Esophagus muscularis mucosa (tissue), 4 donors: ENCODE results near the gene NEXN. TPM values are rescaled to one million over a fixed set of nuclear protein-coding genes. Genes with fewer than 3 reads are reported as not detected.

Experiments used
- DNase-seq: peaks from one replicate; pipeline ENCODE4 v3.0.0-alpha.2; 2017; ENCODE audit errors: extremely low spot score
- H3K27ac ChIP-seq, 4 donors: fragments of 200-600 bp; sonication (generic); replicated peaks in 1 of 4; 1 replicate in 3 of 4; 2 replicates in 1 of 4; pipeline ENCODE4 v1.5.1; 2016 to 2019; ENCODE audit warnings: mild to moderate bottlenecking in 1 of 4
- H3K27me3 ChIP-seq, 4 donors: fragments of 200-600 bp; sonication (generic); one replicate each; pipeline versions ENCODE4 v1.5.1 to v1.6.0; 2016 to 2019
- H3K36me3 ChIP-seq, 4 donors: fragments of 200-600 bp; sonication (generic); one replicate each; pipeline ENCODE4 v1.5.1; 2016 to 2019
- H3K4me1 ChIP-seq, 4 donors: fragments of 200-600 bp; sonication (generic); one replicate each; pipeline ENCODE4 v1.5.1; 2016 to 2019
- H3K4me3 ChIP-seq, 4 donors: fragments of 200-600 bp; sonication (generic); 1 replicate in 2 of 4; 2 replicates in 2 of 4; pipeline ENCODE4 v1.5.1; 2016 to 2019; ENCODE audit warnings: mild to moderate bottlenecking in 4 of 4, moderate library complexity in 1 of 4
- H3K9me3 ChIP-seq, 4 donors: fragments of 200-600 bp; sonication (generic); 1 replicate in 3 of 4; 2 replicates in 1 of 4; pipeline ENCODE4 v1.5.1; 2016 to 2019
- EP300 ChIP-seq: sonication (generic); formaldehyde crosslinking; IDR thresholded peaks from one replicate; pipeline ENCODE4 v1.6.1; 2017; ENCODE audit warnings: antibody characterized with exemption
- POLR2A ChIP-seq: fragments of 450-650 bp; IDR thresholded peaks from one replicate; pipeline ENCODE4 v1.6.1; 2017; ENCODE audit warnings: antibody characterized with exemption, moderate library complexity, mild to moderate bottlenecking, low read depth
- POLR2AphosphoS5 ChIP-seq, 2 donors: sonication (generic); formaldehyde crosslinking; IDR thresholded peaks; one replicate each; pipeline ENCODE4 v1.6.1; 2017; ENCODE audit warnings: antibody characterized with exemption in 2 of 2
- WGBS: methylation state at CpG from one replicate; pipeline ENCODE4 v1.1.5; 2018; 5-methylcytosine and 5-hydroxymethylcytosine counted together
- intact Hi-C: fragments of 100-400 bp; cut with DNase I; formaldehyde crosslinking; loops from one replicate; pipeline ENCODE4 v1.15.1; 2023
- total RNA-seq, 4 donors: library from RNA; depleted of rRNA; stranded (reverse); fragments of >200 nt; gene quantifications; one replicate each; pipeline versions ENCODE4 v1.1.0 to v1.2.1, GENCODE V29; 2016
- TF ChIP-seq, protein P1 (sequence below), 3 experiments: fragments of 200-600 bp in 2 of 3; fragments of 450-650 bp in 1 of 3; sonication (generic) in 2 of 3; IDR thresholded peaks; one replicate each; pipeline ENCODE4 v1.5.1; 2017 to 2019; ENCODE audit warnings: antibody characterized with exemption in 3 of 3, mild to moderate bottlenecking in 2 of 3, moderate library complexity in 1 of 3

Gene NEXN
- total RNA-seq, 4 donors from 2014 or later: 153 to 272 (median 240) TPM

DNA sequence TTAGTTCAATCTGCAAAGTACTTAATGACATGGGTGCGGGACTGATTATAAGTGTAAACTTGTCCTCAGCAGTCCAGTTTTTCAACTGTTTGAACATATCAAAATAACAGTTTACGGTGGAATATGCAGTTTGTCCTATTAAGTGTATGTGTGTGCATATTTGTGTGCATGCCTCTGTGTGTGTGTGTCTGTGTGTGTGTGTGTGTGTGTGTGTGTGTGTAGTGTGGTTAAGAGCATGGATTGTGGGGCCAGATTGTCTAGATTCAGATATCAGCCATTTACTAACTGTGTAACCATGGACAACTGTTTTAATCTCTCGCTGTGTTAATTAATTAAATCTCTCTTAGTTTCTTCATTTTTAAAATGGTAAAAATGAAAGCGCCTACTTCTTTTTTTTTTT is 39.0 kb downstream of the NEXN start:
- intact Hi-C loops: no loop called here
- Histone ChIP-seq H3K27me3 (no peaks in the 10 kb centered on the region), H3K4me3 (no peak overlapping the region), H3K9me3 (no peaks in the 10 kb centered on the region), H3K36me3 (peaks cover 28 to 97% (median 80%) of the 10 kb centered on the region in 4 donors), H3K27ac (peak overlapping the region in 1 of 4 donors; percentile 32), H3K4me1 (peaks cover 0 to 27% (median 16%) of the 10 kb centered on the region in 4 donors)
- DNase-seq: no peak
- no peak for TF ChIP-seq EP300
- TF ChIP-seq, protein P1, sequence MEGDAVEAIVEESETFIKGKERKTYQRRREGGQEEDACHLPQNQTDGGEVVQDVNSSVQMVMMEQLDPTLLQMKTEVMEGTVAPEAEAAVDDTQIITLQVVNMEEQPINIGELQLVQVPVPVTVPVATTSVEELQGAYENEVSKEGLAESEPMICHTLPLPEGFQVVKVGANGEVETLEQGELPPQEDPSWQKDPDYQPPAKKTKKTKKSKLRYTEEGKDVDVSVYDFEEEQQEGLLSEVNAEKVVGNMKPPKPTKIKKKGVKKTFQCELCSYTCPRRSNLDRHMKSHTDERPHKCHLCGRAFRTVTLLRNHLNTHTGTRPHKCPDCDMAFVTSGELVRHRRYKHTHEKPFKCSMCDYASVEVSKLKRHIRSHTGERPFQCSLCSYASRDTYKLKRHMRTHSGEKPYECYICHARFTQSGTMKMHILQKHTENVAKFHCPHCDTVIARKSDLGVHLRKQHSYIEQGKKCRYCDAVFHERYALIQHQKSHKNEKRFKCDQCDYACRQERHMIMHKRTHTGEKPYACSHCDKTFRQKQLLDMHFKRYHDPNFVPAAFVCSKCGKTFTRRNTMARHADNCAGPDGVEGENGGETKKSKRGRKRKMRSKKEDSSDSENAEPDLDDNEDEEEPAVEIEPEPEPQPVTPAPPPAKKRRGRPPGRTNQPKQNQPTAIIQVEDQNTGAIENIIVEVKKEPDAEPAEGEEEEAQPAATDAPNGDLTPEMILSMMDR (IDR thresholded peaks at IDR 0.05): no peak
- no peak for TF ChIP-seq POLR2A
- no peak for TF ChIP-seq POLR2AphosphoS5 (IDR thresholded peaks at IDR 0.05)
- 88% methylated on average over 4 of the region's 4 CpGs for WGBS

DNA sequence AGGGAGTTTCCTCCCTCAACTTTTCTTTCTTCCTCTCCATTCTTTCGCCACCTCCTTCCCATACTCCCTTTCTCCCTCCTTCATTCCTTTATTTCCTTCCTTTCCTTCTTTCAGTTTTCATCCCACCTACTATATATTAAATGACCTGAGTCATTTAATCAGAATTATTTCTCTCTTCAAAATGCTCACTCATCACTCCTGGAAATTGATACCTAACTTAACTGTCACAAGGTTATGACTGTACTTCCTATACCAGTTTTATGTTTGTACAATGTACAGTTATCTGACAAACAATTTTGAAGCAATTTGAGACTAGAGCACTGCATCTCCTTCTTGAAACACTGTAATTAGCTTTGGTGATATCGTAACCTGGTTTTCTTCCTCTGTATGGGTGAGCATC is 41.4 kb downstream of the NEXN start:
- H3K9me3 ChIP-seq: no peaks in the 10 kb centered on the region
- no peak overlapping the region for H3K27ac ChIP-seq
- no peak overlapping the region for H3K4me3 ChIP-seq
- no peaks in the 10 kb centered on the region for H3K27me3 ChIP-seq
- TF ChIP-seq POLR2A (no peak), POLR2AphosphoS5 (IDR thresholded peaks at IDR 0.05) (peak in 1 of 2 donors; percentile 8)
- intact Hi-C loops: no loop called here
- peaks cover 0 to 17% (median 12%) of the 10 kb centered on the region in 4 donors for H3K4me1 ChIP-seq
- H3K36me3 ChIP-seq: peaks cover 38 to 96% (median 82%) of the 10 kb centered on the region in 4 donors
- DNase-seq: no peak
- WGBS: 97% methylated on average over 2 of the region's 2 CpGs

DNA sequence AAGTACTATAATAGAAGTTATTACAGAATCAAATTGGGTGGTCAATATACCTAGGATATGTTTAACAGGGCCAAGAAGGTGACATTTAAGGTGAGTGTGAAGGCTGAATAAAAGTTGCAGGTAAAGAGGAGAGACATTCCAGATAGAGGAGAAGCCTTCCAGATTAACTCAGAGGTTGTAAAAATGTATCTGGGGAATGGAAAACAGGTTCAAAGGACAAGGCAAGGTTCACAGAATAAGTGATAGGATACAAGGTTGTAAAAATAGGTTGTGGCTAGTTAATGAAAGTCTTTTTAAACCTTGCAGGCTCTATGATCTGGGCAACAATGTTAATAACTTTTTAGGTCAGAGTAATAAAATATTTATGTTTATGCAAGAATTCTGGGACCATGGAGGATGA is 50.2 kb downstream of the NEXN start:
- H3K9me3 ChIP-seq: no peaks in the 10 kb centered on the region
- peaks cover 45 to 96% (median 76%) of the 10 kb centered on the region in 4 donors for H3K36me3 ChIP-seq
- no peaks in the 10 kb centered on the region for H3K27me3 ChIP-seq
- no peak overlapping the region for H3K4me3 ChIP-seq
- DNase-seq: no peak
- intact Hi-C loops: no loop called here
- H3K27ac ChIP-seq: no peak overlapping the region
- peaks cover 0 to 26% (median 17%) of the 10 kb centered on the region in 4 donors for H3K4me1 ChIP-seq
- TF ChIP-seq EP300 (no peak), POLR2A (no peak), POLR2AphosphoS5 (IDR thresholded peaks at IDR 0.05) (no peak)
- TF ChIP-seq, protein P1 (IDR thresholded peaks at IDR 0.05): no peak

DNA sequence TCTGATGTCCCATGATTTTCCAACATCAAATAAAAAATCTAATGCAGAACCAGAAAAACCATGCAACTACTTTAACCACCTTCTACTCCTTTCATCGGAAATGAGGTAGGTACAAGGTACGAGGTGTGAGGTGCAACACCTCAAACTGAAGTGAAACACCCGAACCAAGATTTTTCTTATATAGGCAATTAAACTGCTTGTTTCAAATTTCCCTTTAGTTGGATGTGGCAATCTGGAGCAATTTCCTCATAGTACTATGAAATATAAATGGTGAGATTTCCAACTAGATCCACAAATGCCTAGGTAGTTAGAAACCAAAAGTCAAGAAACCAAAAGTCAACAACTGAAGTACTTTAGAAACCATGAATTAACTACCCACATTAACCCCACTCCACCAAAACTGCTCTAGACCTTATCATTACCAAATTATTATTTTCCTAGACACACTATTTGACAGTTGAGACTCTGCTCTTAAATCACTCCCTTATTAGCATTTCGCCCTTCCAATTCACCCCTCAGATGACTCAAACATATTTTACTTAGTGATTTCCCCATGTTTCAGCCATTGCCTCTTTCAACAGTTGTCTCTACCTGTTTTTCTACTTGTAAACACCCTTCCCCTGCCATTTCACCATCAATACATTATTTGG is 52.6 kb downstream of the NEXN start:
- no peak overlapping the region for H3K27ac ChIP-seq
- peaks cover 0 to 26% (median 17%) of the 10 kb centered on the region in 4 donors for H3K4me1 ChIP-seq
- no peak for DNase-seq
- peaks cover 31 to 92% (median 68%) of the 10 kb centered on the region in 4 donors for H3K36me3 ChIP-seq
- intact Hi-C loops: no loop called here
- H3K27me3 ChIP-seq: no peaks in the 10 kb centered on the region
- WGBS: 93% methylated on average over 4 of the region's 4 CpGs
- no peaks in the 10 kb centered on the region for H3K9me3 ChIP-seq
- TF ChIP-seq, protein P1 (IDR thresholded peaks at IDR 0.05): no peak
- TF ChIP-seq POLR2AphosphoS5 (IDR thresholded peaks at IDR 0.05): peak in 1 of 2 donors; percentile 23
- no peak for TF ChIP-seq POLR2A
- TF ChIP-seq EP300: no peak
- H3K4me3 ChIP-seq: no peak overlapping the region

DNA sequence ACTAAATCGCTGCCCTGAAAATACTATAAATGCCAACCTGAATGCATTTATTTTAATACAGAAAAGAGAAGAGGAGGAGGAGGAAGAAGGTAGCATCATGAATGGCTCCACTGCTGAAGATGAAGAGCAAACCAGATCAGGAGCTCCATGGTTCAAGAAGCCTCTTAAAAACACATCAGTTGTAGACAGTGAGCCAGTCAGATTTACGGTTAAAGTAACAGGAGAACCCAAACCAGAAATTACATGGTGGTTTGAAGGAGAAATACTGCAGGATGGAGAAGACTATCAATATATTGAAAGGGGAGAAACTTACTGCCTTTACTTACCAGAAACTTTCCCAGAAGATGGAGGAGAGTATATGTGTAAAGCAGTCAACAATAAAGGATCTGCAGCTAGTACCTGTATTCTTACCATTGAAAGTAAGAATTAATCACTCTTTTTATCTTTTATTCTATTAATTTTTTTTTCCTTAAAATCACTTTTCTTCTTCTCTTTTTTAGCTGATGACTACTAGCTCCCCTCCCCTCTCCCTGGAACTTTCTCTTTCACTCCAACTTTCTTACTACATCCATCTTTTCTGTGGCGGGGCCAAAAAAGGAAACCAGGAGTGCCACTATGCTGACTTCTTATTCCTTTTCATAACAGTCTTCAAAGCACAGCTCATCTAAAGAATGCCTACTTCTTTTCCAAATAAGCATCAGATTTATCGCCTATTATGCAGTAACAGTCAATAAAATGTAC is 54.1 kb downstream of the NEXN start:
- WGBS: 85% methylated on average over 4 of the region's 4 CpGs
- TF ChIP-seq, protein P1 (IDR thresholded peaks at IDR 0.05): no peak
- peak in 1 of 2 donors; percentile 32 for TF ChIP-seq POLR2AphosphoS5 (IDR thresholded peaks at IDR 0.05)
- intact Hi-C loops: no loop called here
- Histone ChIP-seq H3K27me3 (no peaks in the 10 kb centered on the region), H3K9me3 (no peaks in the 10 kb centered on the region), H3K36me3 (peaks cover 33 to 92% (median 61%) of the 10 kb centered on the region in 4 donors), H3K27ac (peak overlapping the region in 1 of 4 donors; percentile 27), H3K4me3 (no peak overlapping the region), H3K4me1 (peaks cover 0 to 26% (median 19%) of the 10 kb centered on the region in 4 donors)
- DNase-seq: no peak
